Ovary (tissue), 9 donors: ENCODE measurements around the gene CCDC33. TPM values are rescaled to one million over a fixed set of nuclear protein-coding genes. Genes with fewer than 3 reads are reported as not detected.

Experiments used
- DNase-seq, 5 donors: peaks; one replicate each; pipeline ENCODE4 v3.0.0-alpha.2; 2019 to 2020
- H3K27ac ChIP-seq, 2 donors: fragments of 200-600 bp; one replicate each; pipeline versions ENCODE4 v1.5.1 to v1.8.0; 2019 to 2022
- H3K27me3 ChIP-seq: fragments of 200-600 bp; one replicate; pipeline ENCODE4 v1.8.0; 2022
- H3K36me3 ChIP-seq: fragments of 200-600 bp; sonication (generic); one replicate; pipeline ENCODE4 v1.5.1; 2019
- H3K4me1 ChIP-seq: one replicate; pipeline ENCODE4 v1.8.1; 2013; ENCODE audit warnings: mild to moderate bottlenecking, moderate library complexity; ENCODE audit not compliant: insufficient read depth
- H3K4me3 ChIP-seq: fragments of 200-600 bp; sonication (generic); one replicate; pipeline ENCODE4 v1.5.1; 2017
- H3K9me3 ChIP-seq, 2 donors: fragments of 200-600 bp in 1 of 2; sonication (generic) in 1 of 2; one replicate each; pipeline versions ENCODE4 v1.5.1 to v1.8.1; 2013 to 2019; ENCODE audit warnings: mild to moderate bottlenecking in 1 of 2, moderate library complexity in 1 of 2
- EP300 ChIP-seq: sonication (generic); formaldehyde crosslinking; IDR thresholded peaks from one replicate; pipeline ENCODE4 v1.6.1; 2017; ENCODE audit warnings: antibody characterized with exemption
- POLR2A ChIP-seq: fragments of 450-650 bp; IDR thresholded peaks from one replicate; pipeline ENCODE4 v1.6.1; 2017; ENCODE audit warnings: antibody characterized with exemption, mild to moderate bottlenecking, moderate library complexity
- WGBS, 3 donors: extraction: QIAGEN DNeasy Blood & Tissue Kit in 1 of 3; methylation state at CpG; one replicate each; pipeline versions ENCODE4 v1.1.5 to v1.1.7; 2013 to 2017; 5-methylcytosine and 5-hydroxymethylcytosine counted together
- intact Hi-C, 4 donors: fragments of 100-400 bp; cut with DNase I; formaldehyde crosslinking; loops; one replicate each; pipeline versions ENCODE4 v1.11.0 to v1.15.1; 2022 to 2023
- polyA plus RNA-seq, 2 donors: library from polyadenylated mRNA; stranded (reverse); fragments of 200-250 nt in 1 of 2; fragments of 350-450 nt in 1 of 2; fragmentation: Illumina TruSeq in 1 of 2; extraction: RNeasy Lipid Tissue Mini Kit (QIAGEN cat#74804) in 1 of 2; gene quantifications; one replicate each; pipeline ENCODE4 v1.2.3, GENCODE V29; 2013 to 2014
- total RNA-seq, 7 donors: library from RNA; depleted of rRNA in 2 of 7; stranded (reverse); fragments of >200 nt in 2 of 7; fragmentation: NEBNext Ultra II Directional in 3 of 7; extraction: Animal tissue kit (Norgen Biotek cat#: 25700) in 3 of 7; gene quantifications; one replicate each; pipeline versions ENCODE4 v1.1.0 to v1.2.4, GENCODE V29; 2016 to 2023
- TF ChIP-seq, protein P1 (sequence below), 3 donors: fragments of 450-650 bp in 2 of 3; fragments of 200-600 bp in 1 of 3; IDR thresholded peaks; one replicate each; pipeline versions ENCODE4 v1.5.1 to v1.8.0; 2016 to 2022; ENCODE audit warnings: antibody characterized with exemption in 3 of 3, mild to moderate bottlenecking in 1 of 3
- donor health status: DM: no; HTN: no; CAD: no; lungs with moderate emphysema.
- donor health status: DM: no; HTN: no; CAD: no.
- donor health status: Bipolar disorder and iron deficiency.
- donor health status: DM: yes; HTN: yes; CAD: no.
- donor health status: DM: no; HTN: no; CAD: no.
- donor health status: DM: yes; HTN: yes; CAD: no.

The CCDC33 gene
- total and polyA plus RNA-seq, 9 donors, result 0.10 to 24.7 (median 1.9) TPM; not detected in 3

DNA sequence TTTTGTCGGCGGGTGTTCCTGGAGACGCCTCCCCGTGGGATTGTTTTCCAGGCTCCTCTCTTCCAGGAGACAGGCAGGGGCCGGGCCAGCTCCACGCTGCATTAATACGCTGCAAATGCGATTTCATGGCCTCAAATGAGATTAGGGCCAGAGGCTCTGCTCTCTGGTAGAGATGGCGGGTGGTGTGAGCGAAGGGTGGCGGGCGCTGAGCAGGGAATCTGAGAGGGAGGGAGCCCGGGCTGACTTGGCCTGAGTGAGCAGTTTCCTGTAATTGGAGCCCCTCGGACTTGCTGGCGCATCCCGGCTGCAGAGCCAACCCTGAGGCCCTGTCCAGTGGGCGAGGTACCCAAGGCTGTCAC is 7.4 kb upstream of the CCDC33 start:
- intact Hi-C loops, result loop anchor here in 1 of 4 donors (10.0 kb wide), 1 partner anchor 64 kb away; no protein-coding TSS in a partner anchor
- no peak for DNase-seq
- TF ChIP-seq POLR2A, result no peak
- no peak for TF ChIP-seq EP300
- TF ChIP-seq, protein P1, sequence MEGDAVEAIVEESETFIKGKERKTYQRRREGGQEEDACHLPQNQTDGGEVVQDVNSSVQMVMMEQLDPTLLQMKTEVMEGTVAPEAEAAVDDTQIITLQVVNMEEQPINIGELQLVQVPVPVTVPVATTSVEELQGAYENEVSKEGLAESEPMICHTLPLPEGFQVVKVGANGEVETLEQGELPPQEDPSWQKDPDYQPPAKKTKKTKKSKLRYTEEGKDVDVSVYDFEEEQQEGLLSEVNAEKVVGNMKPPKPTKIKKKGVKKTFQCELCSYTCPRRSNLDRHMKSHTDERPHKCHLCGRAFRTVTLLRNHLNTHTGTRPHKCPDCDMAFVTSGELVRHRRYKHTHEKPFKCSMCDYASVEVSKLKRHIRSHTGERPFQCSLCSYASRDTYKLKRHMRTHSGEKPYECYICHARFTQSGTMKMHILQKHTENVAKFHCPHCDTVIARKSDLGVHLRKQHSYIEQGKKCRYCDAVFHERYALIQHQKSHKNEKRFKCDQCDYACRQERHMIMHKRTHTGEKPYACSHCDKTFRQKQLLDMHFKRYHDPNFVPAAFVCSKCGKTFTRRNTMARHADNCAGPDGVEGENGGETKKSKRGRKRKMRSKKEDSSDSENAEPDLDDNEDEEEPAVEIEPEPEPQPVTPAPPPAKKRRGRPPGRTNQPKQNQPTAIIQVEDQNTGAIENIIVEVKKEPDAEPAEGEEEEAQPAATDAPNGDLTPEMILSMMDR (IDR thresholded peaks at IDR 0.05), result no peak
- H3K4me1 ChIP-seq, result peaks cover 6% of the 10 kb centered on the region
- no peak overlapping the region for H3K4me3 ChIP-seq
- no peaks in the 10 kb centered on the region for H3K27me3 ChIP-seq
- 8 to 12% (median 10%) methylated on average over 17 of the region's 17 CpGs for WGBS, 3 donors
- H3K36me3 ChIP-seq, result no peaks in the 10 kb centered on the region
- H3K27ac ChIP-seq, result no peak overlapping the region
- H3K9me3 ChIP-seq, result no peaks in the 10 kb centered on the region

DNA sequence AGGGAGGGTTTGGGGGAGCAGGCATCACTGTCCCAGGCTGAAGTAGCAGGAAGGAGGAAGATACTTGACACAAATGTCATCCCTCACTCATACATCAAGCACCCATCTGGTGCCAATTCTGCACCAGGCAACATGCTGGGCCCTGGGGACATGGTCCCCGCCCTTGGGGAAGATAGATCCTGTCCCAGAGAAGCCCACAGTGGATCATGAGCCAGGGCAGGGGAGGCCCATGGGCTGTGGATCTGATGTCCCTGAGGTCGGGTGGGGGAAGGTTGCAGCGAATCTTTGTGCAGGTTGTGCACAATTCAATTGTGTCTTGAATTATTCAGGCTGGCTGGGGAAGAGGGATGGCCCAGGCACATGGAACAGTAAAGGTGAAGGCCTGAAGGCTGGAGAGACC is 6.4 kb upstream of the CCDC33 start:
- TF ChIP-seq POLR2A (no peak), EP300 (no peak)
- TF ChIP-seq, protein P1 (IDR thresholded peaks at IDR 0.05), result no peak
- Histone ChIP-seq H3K4me3 (no peak overlapping the region), H3K9me3 (no peaks in the 10 kb centered on the region), H3K4me1 (peaks cover 6% of the 10 kb centered on the region), H3K36me3 (no peaks in the 10 kb centered on the region), H3K27ac (no peak overlapping the region), H3K27me3 (no peaks in the 10 kb centered on the region)
- 83 to 91% (median 91%) methylated on average over 3 of the region's 3 CpGs for WGBS, 3 donors
- DNase-seq, result no peak
- intact Hi-C loops, result loop anchor here in 1 of 4 donors (10.0 kb wide), 1 partner anchor 65 kb away; no protein-coding TSS in a partner anchor

DNA sequence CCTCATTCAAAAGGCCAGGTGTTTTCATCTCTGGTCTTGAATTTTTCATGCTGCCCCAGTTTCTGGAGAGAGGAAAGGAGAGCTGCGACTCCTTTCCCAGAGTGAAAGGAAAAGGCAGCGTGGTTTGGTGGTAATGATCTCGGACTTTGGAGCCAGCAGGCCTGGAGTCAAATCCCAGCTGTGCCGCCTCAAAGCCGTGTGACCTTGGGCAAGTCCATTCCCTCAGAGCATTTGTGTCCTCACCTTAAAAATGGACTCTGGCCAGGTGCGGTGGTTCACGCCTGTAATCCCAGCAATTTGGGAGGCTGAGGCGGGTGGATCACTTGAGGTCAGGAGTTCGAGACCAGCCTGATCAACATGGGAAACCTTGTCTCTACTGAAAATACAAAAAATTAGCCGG is 4.7 kb upstream of the CCDC33 start:
- Histone ChIP-seq H3K9me3 (no peaks in the 10 kb centered on the region), H3K4me1 (peaks cover 6% of the 10 kb centered on the region), H3K27ac (no peak overlapping the region), H3K4me3 (no peak overlapping the region), H3K36me3 (no peaks in the 10 kb centered on the region), H3K27me3 (no peaks in the 10 kb centered on the region)
- 75 to 88% (median 85%) methylated on average over 10 of the region's 10 CpGs for WGBS, 3 donors
- intact Hi-C loops, result no loop called here
- TF ChIP-seq, protein P1 (IDR thresholded peaks at IDR 0.05), result no peak
- no peak for TF ChIP-seq POLR2A
- TF ChIP-seq EP300, result no peak
- no peak for DNase-seq

DNA sequence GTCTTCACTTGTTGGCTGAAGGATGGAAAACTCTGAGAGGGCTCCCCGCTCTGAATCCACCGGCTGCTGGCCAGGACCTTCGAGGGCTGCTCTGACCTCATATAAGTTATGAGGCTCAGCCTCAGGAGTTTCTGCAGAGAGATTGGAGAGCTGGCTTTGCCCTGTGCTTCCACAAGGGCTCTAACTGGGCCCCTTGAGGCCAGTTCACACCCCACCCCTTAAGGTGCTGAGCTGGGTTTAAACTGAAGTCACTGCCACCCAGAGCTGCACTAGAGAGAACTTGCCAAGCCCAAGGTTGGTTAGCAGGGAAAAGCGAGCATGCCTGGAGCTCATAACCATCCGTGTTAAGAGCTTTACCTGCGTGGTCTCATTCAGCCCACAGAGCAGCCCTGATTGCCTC is 2.8 kb upstream of the CCDC33 start:
- no peak overlapping the region for H3K4me3 ChIP-seq
- WGBS, 3 donors, result 64 to 77% (median 68%) methylated on average over 6 of the region's 6 CpGs
- DNase-seq, result no peak
- intact Hi-C loops, result no loop called here
- peaks cover 4% of the 10 kb centered on the region for H3K4me1 ChIP-seq
- no peaks in the 10 kb centered on the region for H3K36me3 ChIP-seq
- TF ChIP-seq EP300 (no peak), POLR2A (no peak)
- no peaks in the 10 kb centered on the region for H3K27me3 ChIP-seq
- no peaks in the 10 kb centered on the region for H3K9me3 ChIP-seq
- H3K27ac ChIP-seq, result no peak overlapping the region

DNA sequence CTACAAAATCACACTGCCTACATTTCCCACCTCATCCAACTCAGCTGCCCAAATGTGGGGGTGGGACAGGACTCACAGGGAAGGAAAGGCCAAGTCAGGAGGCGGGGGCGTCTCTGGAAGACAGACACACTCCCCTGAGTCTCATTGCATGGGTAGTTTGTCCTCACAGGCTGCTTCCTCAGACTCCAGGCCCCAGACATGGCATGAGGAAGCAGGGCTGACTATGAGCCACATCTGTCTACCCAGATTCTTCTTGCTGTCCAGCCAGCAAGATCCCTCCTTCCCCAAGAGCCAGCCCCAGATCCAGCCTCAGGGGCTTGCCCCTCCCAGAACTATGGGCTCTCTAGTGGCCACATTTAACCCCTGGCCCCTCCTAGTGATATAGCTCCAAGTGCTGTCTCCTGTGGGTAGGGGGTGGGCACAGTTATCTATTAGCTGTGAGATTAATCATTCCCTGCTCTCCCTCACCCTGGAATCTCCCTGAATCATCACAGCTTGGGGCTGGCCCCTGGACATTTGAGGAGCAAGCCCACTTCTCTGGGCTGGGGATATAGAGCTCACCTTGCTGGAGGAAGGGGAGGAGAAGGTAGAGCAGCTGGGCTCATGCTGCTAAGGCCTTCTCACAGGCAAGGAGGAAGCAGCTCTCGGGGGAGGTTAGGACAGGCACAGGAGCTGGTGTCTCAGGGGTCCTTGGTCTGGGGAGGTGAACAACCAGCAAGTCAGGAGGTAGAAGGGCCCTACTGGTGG is 2.1 kb upstream of the CCDC33 start:
- Histone ChIP-seq H3K36me3 (no peaks in the 10 kb centered on the region), H3K4me1 (no peaks in the 10 kb centered on the region), H3K9me3 (no peaks in the 10 kb centered on the region), H3K4me3 (no peak overlapping the region), H3K27ac (no peak overlapping the region), H3K27me3 (no peaks in the 10 kb centered on the region)
- TF ChIP-seq EP300, result no peak
- TF ChIP-seq POLR2A, result no peak
- TF ChIP-seq, protein P1 (IDR thresholded peaks at IDR 0.05), result no peak
- WGBS, 3 donors, result 86 to 92% (median 91%) methylated on average over 3 of the region's 3 CpGs
- intact Hi-C loops, result no loop called here
- no peak for DNase-seq
